Heart left ventricle (tissue), 16 donors: ENCODE data around the gene TBX3. TPM values are rescaled to one million over a fixed set of nuclear protein-coding genes. Genes with fewer than 3 reads are reported as not detected.

Source experiments
- ATAC-seq, 4 donors: fragments of 200-7000 bp; cut with Tn5 transposase; one replicate each; pipeline ENCODE4 v1.9.1; 2020 to 2022; ENCODE audit warnings: moderate library complexity in 4 of 4, mild to moderate bottlenecking in 3 of 4, moderate number of reproducible peaks in 1 of 4
- DNase-seq, 5 donors: peaks; one replicate each; pipeline ENCODE4 v3.0.0-alpha.2; 2020
- H3K27ac ChIP-seq, 12 donors: fragments of 200-600 bp; sonication (generic) in 4 of 12; one replicate each; pipeline versions ENCODE4 v1.5.0 to v1.8.0; 2016 to 2022; ENCODE audit warnings: mild to moderate bottlenecking in 2 of 12
- H3K27me3 ChIP-seq, 9 donors: fragments of 200-600 bp; sonication (generic) in 2 of 9; one replicate each; pipeline versions ENCODE4 v1.5.1 to v1.8.0; 2016 to 2022; ENCODE audit warnings: mild to moderate bottlenecking in 3 of 9
- H3K36me3 ChIP-seq, 9 donors: fragments of 200-600 bp; sonication (generic) in 2 of 9; one replicate each; pipeline versions ENCODE4 v1.5.0 to v1.8.0; 2018 to 2022; ENCODE audit warnings: mild to moderate bottlenecking in 2 of 9
- H3K4me1 ChIP-seq, 12 donors: fragments of 200-600 bp; sonication (generic) in 4 of 12; one replicate each; pipeline versions ENCODE4 v1.5.0 to v1.8.0; 2016 to 2022; ENCODE audit warnings: mild to moderate bottlenecking in 3 of 12
- H3K4me3 ChIP-seq, 12 donors: fragments of 200-600 bp; sonication (generic) in 4 of 12; one replicate each; pipeline versions ENCODE4 v1.5.0 to v1.8.0; 2017 to 2022; ENCODE audit warnings: mild to moderate bottlenecking in 9 of 12, moderate library complexity in 4 of 12
- H3K9me3 ChIP-seq, 12 donors: fragments of 200-600 bp; sonication (generic) in 4 of 12; one replicate each; pipeline versions ENCODE4 v1.5.0 to v1.8.0; 2016 to 2022; ENCODE audit warnings: mild to moderate bottlenecking in 1 of 12
- CTCF ChIP-seq, 12 donors: fragments of 200-600 bp; sonication (generic) in 4 of 12; IDR thresholded peaks; one replicate each; pipeline versions ENCODE4 v1.5.0 to v1.8.0; 2018 to 2022; ENCODE audit warnings: antibody characterized with exemption in 12 of 12, mild to moderate bottlenecking in 5 of 12
- POLR2A ChIP-seq, 2 donors: fragments of 450-650 bp; IDR thresholded peaks; one replicate each; pipeline ENCODE4 v1.6.1; 2017; ENCODE audit warnings: antibody characterized with exemption in 2 of 2, mild to moderate bottlenecking in 2 of 2, moderate library complexity in 2 of 2
- WGBS, 4 donors: extraction: QIAGEN DNeasy Blood & Tissue Kit in 2 of 4; methylation state at CpG; one replicate each; pipeline versions ENCODE4 v1.1.5 to v1.1.7; 2013 to 2018; 5-methylcytosine and 5-hydroxymethylcytosine counted together
- intact Hi-C, 10 donors: fragments of 100-400 bp; cut with DNase I; formaldehyde crosslinking; loops; one replicate each; pipeline versions ENCODE4 v1.11.1 to v1.14.2; 2022
- polyA plus RNA-seq, 2 donors: library from polyadenylated mRNA; stranded (reverse); fragments of 200-250 nt; gene quantifications; one replicate each; pipeline ENCODE4 v1.2.3, GENCODE V29; 2013
- total RNA-seq, 9 donors: library from RNA; depleted of rRNA in 2 of 9; stranded (reverse); fragments of >200 nt in 2 of 9; fragmentation: NEBNext Ultra II Directional in 3 of 9; extraction: Animal tissue kit (Norgen Biotek cat#: 25700) in 3 of 9; gene quantifications; one replicate each; pipeline versions ENCODE4 v1.1.0 to v1.2.4, GENCODE V29; 2016 to 2023
- donor health status: ischemic (EF 13 %, LVEDD 7.1; RV severe dilation, severe dysfunction).
- donor health status: healthy with polysubstance abuse.
- donor health status: DM: no; HTN: yes; CAD: no.
- donor health status: DM: no; HTN: no; CAD: no.
- donor health status: ischemic (EF 25% LVEDD 6.9; RV normal size, moderate dysfunction).
- donor health status: ischemic (EF 25% LVEDD 5.7; RV mildly dilated, moderate dysfunction).
- donor health status: healthy.
- donor health status: DM: yes; HTN: yes; CAD: no.
- donor health status: ischemic (EF 35%, LVEDD 5.7; RV mildly dilated, moderate dysfunction).
- donor health status: nonischemic (EF 11% LVEDD 7.7; RV severe dilation, severe dysfunction).
- donor health status: DM: yes; HTN: yes; CAD: no.
- donor health status: PGD.
- donor health status: ischemic (EF 29% LVEDD 5.4; RV normal size, mild dysfunction).
- donor health status: nonischemic (EF 23%, LVEDD 6.1; RV moderate dilation, normal function).

TBX3 gene
- total and polyA plus RNA-seq, 11 donors: 10.3 to 31.3 (median 15.7) TPM

DNA sequence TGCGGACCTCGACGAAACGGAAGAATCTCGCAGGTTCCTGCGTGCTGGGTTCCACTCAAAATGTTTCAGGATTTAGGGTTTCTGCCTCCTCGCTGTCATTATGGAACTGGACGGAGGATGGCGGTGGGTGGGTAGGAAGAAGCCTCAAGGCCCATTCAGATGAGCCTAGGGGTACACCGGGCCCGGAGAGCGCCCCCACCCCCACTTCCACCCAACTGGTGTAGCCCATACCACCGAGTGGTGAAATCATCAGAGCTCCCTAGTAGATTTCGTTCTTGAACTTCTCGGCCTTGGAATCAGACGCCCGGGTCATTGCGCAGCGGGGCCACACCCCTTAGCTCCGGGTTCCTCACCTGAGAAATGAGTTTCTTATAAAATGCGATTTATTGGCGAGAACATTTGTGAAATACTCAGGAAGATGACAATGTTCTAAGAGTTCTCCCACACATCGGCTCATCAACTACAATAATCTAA is 13.3 kb upstream of the TBX3 start:
- no peak overlapping the region for H3K4me3 ChIP-seq
- TF ChIP-seq POLR2A (IDR thresholded peaks at IDR 0.05) (no peak), CTCF (IDR thresholded peaks at IDR 0.05) (no peak)
- H3K9me3 ChIP-seq: no peaks in the 10 kb centered on the region
- no peak overlapping the region for H3K27ac ChIP-seq
- no peak for DNase-seq
- 7 to 26% (median 15%) methylated on average over 19 to 23 of the region's 23 CpGs for WGBS, 4 donors
- peaks cover 64 to 100% (median 98%) of the 10 kb centered on the region in 9 donors for H3K27me3 ChIP-seq
- no peak for ATAC-seq
- H3K4me1 ChIP-seq: peaks cover 0 to 37% (median 8%) of the 10 kb centered on the region in 12 donors
- intact Hi-C loops: no loop called here
- no peaks in the 10 kb centered on the region for H3K36me3 ChIP-seq

- Histone ChIP-seq H3K9me3 (no peaks in the 10 kb centered on the region), H3K36me3 (no peaks in the 10 kb centered on the region), H3K27ac (no peak overlapping the region), H3K27me3 (peaks cover 66 to 100% (median 98%) of the 10 kb centered on the region in 9 donors), H3K4me3 (no peak overlapping the region), H3K4me1 (peaks cover 0 to 43% (median 11%) of the 10 kb centered on the region in 12 donors)
- TF ChIP-seq CTCF (IDR thresholded peaks at IDR 0.05) (no peak), POLR2A (IDR thresholded peaks at IDR 0.05) (no peak)
- WGBS, 4 donors: 14 to 23% (median 21%) methylated on average over 32 to 34 of the region's 34 CpGs
- ATAC-seq: no peak
- DNase-seq: no peak
- intact Hi-C loops: no loop called here
These were observed 12.7 kb upstream of the TBX3 start for GRCh38 chr12:114696443-114697242.

- Histone ChIP-seq H3K36me3 (no peaks in the 10 kb centered on the region), H3K9me3 (no peaks in the 10 kb centered on the region), H3K4me3 (no peak overlapping the region), H3K4me1 (peaks cover 0 to 41% (median 11%) of the 10 kb centered on the region in 12 donors), H3K27ac (no peak overlapping the region), H3K27me3 (peaks cover 62 to 100% (median 99%) of the 10 kb centered on the region in 9 donors)
- DNase-seq (no peak), ATAC-seq (no peak)
- TF ChIP-seq CTCF (IDR thresholded peaks at IDR 0.05) (no peak), POLR2A (IDR thresholded peaks at IDR 0.05) (no peak)
- intact Hi-C loops: no loop called here
- 22 to 65% (median 56%) methylated on average over 3 of the region's 3 CpGs for WGBS, 4 donors
These were observed 11.3 kb upstream of the TBX3 start for GRCh38 chr12:114695305-114695592.

- H3K27me3 ChIP-seq: peaks cover 57 to 100% (median 97%) of the 10 kb centered on the region in 9 donors
- H3K36me3 ChIP-seq: no peaks in the 10 kb centered on the region
- no peak overlapping the region for H3K27ac ChIP-seq
- H3K4me3 ChIP-seq: no peak overlapping the region
- H3K9me3 ChIP-seq: no peaks in the 10 kb centered on the region
- H3K4me1 ChIP-seq: peaks cover 0 to 37% (median 11%) of the 10 kb centered on the region in 12 donors
- TF ChIP-seq CTCF (IDR thresholded peaks at IDR 0.05) (no peak), POLR2A (IDR thresholded peaks at IDR 0.05) (no peak)
- DNase-seq: no peak
- intact Hi-C loops: no loop called here
- 37 to 59% (median 58%) methylated on average over 12 of the region's 12 CpGs for WGBS, 4 donors
- ATAC-seq: no peak
These were observed 10.7 kb upstream of the TBX3 start for GRCh38 chr12:114694436-114695304.
